Chondrocyte (in vitro differentiated cells): ENCODE measurements around the gene SRL. TPM values are rescaled to one million over a fixed set of nuclear protein-coding genes. Genes with fewer than 3 reads are reported as not detected.

ENCODE experiments used
- DNase-seq: peaks from one replicate; pipeline ENCODE4 v3.0.0; 2021; ENCODE audit warnings: mixed read lengths, low spot score
- H3K27ac Mint-ChIP-seq: one replicate; pipeline ENCODE4 v1.8.0; 2021; ENCODE audit warnings: mild to moderate bottlenecking, moderate library complexity, mixed read lengths; ENCODE audit not compliant: unreplicated experiment
- H3K27me3 Mint-ChIP-seq: 2 replicates; pipeline ENCODE4 v1.8.0; 2021; ENCODE audit warnings: low read depth, mixed read lengths
- H3K36me3 Mint-ChIP-seq: 2 replicates; pipeline ENCODE4 v1.8.0; 2021; ENCODE audit warnings: low read depth, mixed read lengths
- H3K4me1 Mint-ChIP-seq: 2 replicates; pipeline ENCODE4 v1.8.0; 2021; ENCODE audit warnings: low read depth, mild to moderate bottlenecking, mixed read lengths
- H3K4me3 Mint-ChIP-seq: one replicate; pipeline ENCODE4 v1.8.0; 2021; ENCODE audit warnings: mild to moderate bottlenecking, moderate library complexity, mixed read lengths; ENCODE audit not compliant: unreplicated experiment
- H3K9me3 Mint-ChIP-seq: 2 replicates; pipeline ENCODE4 v1.8.0; 2021; ENCODE audit warnings: low read depth, mixed read lengths
- long read RNA-seq: library from polyadenylated mRNA; stranded (forward); transcript quantifications from one replicate; pipeline ENCODE4 v2.0.0, GENCODE V29; 2021
- total RNA-seq: library from RNA; stranded (reverse); gene quantifications from 3 replicates; pipeline ENCODE4 v1.2.1, GENCODE V29; 2021
- TF ChIP-seq, protein P1 (sequence below): fragments of 200-600 bp; sonication (generic); IDR thresholded peaks from 2 replicates; pipeline ENCODE4 v1.5.0; 2021; ENCODE audit warnings: antibody characterized with exemption, mild to moderate bottlenecking, moderate library complexity

The SRL gene
- not detected in 3 replicates for total RNA-seq
- long read RNA-seq, result 0 reads

DNA sequence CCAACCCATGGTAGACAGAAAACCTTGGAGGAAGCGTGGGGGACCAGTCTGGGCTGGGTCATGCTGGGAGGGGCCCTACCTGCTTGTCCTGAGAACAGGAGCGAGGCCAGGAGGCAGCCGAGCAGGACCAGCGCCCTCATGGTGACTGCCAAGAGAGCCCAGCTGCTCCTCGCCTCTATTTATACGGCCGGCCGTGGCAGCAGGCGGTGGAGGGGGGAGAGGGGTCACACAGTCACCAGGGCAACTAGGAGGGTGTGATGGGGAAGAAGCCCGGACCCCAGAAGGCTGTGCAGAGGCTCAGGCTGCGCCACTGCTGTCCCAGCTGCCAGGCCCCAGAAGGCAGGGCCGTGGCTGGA, at the start of gene SRL:
Gene SRL (minus strand): TSS at position 153 of the 356 bp plus-strand sequence. CDS start 13 bp downstream, at position 140.
- no peak within 1 kb of the TSS for H3K4me3 Mint-ChIP-seq
- DNase-seq, result no peak
- TF ChIP-seq, protein P1, sequence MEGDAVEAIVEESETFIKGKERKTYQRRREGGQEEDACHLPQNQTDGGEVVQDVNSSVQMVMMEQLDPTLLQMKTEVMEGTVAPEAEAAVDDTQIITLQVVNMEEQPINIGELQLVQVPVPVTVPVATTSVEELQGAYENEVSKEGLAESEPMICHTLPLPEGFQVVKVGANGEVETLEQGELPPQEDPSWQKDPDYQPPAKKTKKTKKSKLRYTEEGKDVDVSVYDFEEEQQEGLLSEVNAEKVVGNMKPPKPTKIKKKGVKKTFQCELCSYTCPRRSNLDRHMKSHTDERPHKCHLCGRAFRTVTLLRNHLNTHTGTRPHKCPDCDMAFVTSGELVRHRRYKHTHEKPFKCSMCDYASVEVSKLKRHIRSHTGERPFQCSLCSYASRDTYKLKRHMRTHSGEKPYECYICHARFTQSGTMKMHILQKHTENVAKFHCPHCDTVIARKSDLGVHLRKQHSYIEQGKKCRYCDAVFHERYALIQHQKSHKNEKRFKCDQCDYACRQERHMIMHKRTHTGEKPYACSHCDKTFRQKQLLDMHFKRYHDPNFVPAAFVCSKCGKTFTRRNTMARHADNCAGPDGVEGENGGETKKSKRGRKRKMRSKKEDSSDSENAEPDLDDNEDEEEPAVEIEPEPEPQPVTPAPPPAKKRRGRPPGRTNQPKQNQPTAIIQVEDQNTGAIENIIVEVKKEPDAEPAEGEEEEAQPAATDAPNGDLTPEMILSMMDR, result no peak
- H3K4me1 Mint-ChIP-seq, result peaks cover 5% of the 10 kb centered on the region
- no peaks in the 10 kb centered on the region for H3K9me3 Mint-ChIP-seq
- H3K36me3 Mint-ChIP-seq, result no peaks in the 10 kb centered on the region
- no peaks in the 10 kb centered on the region for H3K27me3 Mint-ChIP-seq
- no peak within 1 kb of the TSS for H3K27ac Mint-ChIP-seq

DNA sequence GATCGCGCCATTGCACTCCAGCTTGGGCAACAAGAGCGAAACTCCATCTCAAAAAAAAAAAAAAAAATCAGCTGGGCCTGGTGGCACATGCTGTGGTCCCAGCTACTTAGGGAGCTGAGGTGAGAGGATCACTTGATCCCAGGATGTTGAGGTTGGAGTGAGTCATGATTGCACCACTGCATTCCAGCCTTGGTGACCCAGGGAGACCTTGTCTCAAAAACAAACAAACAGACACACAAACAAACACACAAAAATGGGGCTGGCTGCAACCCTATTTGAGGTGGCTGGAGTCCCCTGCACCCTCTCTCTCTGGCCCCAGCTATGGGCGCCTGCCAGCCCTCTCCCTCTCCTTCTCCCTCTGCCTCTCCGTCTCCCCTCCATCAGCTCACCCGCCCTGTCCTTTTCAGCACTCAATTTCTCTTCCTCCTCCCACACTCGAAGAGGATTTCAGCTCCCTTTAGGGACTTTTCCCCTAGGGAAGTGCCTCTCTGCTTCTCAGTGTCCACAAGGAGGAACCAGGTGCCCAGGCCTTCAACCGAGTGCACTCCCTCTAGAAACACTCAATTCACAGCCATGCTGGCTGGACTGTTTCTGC, 48.5 kb upstream of the SRL start:
- Mint-ChIP-seq H3K9me3 (no peaks in the 10 kb centered on the region), H3K4me1 (peaks cover 47% of the 10 kb centered on the region), H3K27ac (no peak overlapping the region), H3K4me3 (no peak overlapping the region), H3K27me3 (no peaks in the 10 kb centered on the region), H3K36me3 (no peaks in the 10 kb centered on the region)
- DNase-seq, result no peak
- TF ChIP-seq, protein P1, result peak; percentile 55

DNA sequence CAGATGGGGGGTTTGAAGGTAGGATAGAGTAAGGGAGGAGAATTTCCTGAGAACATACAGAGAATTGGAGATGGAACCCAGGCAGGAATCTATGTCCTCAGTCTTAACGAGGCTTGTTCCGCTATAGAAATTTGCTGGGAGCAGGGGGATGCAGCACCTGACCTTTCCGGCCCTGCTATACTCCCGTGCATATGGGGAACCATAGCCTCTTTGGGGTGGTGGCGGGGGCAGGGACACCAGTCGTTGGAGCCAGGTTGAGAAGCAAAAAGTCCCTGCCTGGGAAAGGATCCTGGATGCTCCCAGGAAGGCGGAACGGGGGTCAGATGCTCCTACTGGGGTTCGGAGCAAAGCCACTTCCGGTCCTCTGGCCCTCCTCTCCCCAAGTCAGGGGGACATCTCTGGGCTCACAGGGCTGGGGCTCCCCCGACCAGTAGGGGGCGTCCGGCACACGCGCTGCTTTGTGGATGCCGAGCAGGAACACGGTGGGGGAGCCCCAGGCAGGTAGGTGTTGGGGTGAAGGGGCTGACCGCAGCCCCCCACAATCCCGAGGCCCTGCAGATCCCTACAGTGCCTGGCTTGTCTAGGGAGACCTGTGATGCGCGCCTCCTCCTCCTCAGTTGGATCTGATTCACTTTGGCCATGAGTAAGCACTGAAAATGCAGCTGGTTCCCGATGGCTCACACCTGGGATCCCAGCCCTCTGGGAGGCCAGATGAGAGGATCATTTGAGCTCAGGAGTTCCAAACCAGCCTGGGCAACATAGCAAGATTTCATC, 46.5 kb upstream of the SRL start:
- no peak for DNase-seq
- H3K4me3 Mint-ChIP-seq, result no peak overlapping the region
- peaks cover 1% of the 10 kb centered on the region for H3K36me3 Mint-ChIP-seq
- TF ChIP-seq, protein P1, result peak; percentile 99
- no peaks in the 10 kb centered on the region for H3K9me3 Mint-ChIP-seq
- H3K27me3 Mint-ChIP-seq, result no peaks in the 10 kb centered on the region
- peaks cover 30% of the 10 kb centered on the region for H3K4me1 Mint-ChIP-seq
- H3K27ac Mint-ChIP-seq, result peak overlapping the region; percentile 49

DNA sequence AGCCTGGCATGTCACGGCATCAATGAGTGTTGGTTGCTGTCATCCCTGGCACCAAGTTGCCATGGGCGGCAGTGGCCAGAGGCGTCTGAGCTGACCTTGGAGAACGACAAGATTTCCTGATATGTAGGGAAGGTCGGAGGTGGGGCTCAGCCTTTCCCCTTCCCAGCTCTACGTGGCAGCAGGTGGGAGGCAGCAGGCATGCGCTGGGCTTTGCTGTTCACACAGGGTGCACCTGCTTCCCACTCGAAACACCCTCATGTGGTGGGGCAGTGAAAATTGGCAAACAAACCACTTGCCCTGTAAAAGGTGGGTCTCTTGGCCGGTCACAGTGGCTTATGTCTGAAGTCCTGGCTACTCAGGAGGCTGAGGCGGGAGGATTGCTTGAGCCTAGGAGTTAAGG, 43.3 kb upstream of the SRL start:
- TF ChIP-seq, protein P1, result no peak
- H3K4me3 Mint-ChIP-seq, result no peak overlapping the region
- DNase-seq, result no peak
- no peak overlapping the region for H3K27ac Mint-ChIP-seq
- H3K4me1 Mint-ChIP-seq, result peaks cover 14% of the 10 kb centered on the region
- H3K27me3 Mint-ChIP-seq, result no peaks in the 10 kb centered on the region
- H3K9me3 Mint-ChIP-seq, result peaks cover 6% of the 10 kb centered on the region
- H3K36me3 Mint-ChIP-seq, result peaks cover 4% of the 10 kb centered on the region

DNA sequence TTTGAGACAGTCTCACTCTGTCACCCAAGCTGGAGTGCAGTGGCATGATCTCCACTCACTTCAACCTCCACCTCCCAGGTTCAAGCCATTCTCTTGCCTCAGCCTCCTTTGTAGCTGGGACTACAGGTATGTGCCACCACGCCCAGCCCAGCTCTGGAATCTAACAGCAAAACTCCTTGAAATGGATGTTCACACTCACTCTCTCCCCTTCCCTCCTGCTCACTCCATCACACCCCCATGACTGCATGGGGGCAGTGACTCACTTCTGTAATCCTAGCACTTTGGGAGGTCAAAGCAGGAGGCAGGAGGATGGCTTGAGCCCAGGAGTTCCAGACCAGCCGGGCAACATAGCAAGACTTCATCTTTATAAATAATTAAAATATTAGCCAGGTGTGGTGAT, 42.1 kb upstream of the SRL start:
- Mint-ChIP-seq H3K27me3 (no peaks in the 10 kb centered on the region), H3K9me3 (peaks cover 6% of the 10 kb centered on the region), H3K4me1 (peaks cover 14% of the 10 kb centered on the region), H3K4me3 (no peak overlapping the region), H3K36me3 (peaks cover 4% of the 10 kb centered on the region), H3K27ac (no peak overlapping the region)
- TF ChIP-seq, protein P1, result no peak
- DNase-seq, result no peak
